PFSK-1 (cell line): ENCODE measurements around the gene SFXN1.

Experiments
- POLR2AphosphoS5 ChIP-seq: IDR thresholded peaks from 2 replicates; pipeline ENCODE4 v1.6.1; 2012; ENCODE audit warnings: low read depth, mild to moderate bottlenecking, control low read depth, low read length, moderate library complexity
- REST ChIP-seq, 2 experiments: IDR thresholded peaks; 2 replicates each; pipeline versions ENCODE4 v1.6.1 to v1.8.0; 2011 to 2012; ENCODE audit warnings: low read depth in 2 of 2, low read length in 2 of 2, control low read depth in 1 of 2, inconsistent platforms in 1 of 2, mild to moderate bottlenecking in 1 of 2, moderate library complexity in 1 of 2; ENCODE audit not compliant: insufficient read depth in 1 of 2

DNA sequence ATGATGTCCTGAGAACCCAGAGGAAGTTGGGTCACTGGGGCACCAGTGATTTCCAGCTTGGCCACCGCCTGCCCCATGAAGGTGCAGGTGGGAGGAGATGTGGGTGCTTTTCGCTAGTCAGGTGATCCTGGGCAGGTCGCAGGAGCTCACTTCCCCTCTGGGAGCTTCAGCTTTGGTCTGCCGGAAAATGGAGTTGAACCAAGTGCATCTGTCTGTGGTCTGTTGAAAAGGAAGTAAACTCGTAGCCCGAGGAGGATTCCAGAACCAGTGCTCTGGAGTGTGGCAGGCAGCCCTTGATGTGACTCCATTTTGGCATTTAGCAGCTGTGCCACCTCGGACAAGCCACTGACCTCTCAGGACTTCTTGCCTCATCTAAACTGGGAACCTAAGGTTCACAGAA is 97.7 kb downstream of the SFXN1 start:
- no peak for TF ChIP-seq REST (IDR thresholded peaks at IDR 0.05; ENCODE audit: insufficient read depth in 1 of 2, low read depth in 2 of 2, low read length in 2 of 2)
- TF ChIP-seq POLR2AphosphoS5, result no peak
